ENCODE data around the gene PILRB. TPM values are rescaled to one million over a fixed set of nuclear protein-coding genes. Genes with fewer than 3 reads are reported as not detected.

The PILRB gene
- total RNA-seq, 1 donor from 2014 or later, result 40.1 TPM

DNA sequence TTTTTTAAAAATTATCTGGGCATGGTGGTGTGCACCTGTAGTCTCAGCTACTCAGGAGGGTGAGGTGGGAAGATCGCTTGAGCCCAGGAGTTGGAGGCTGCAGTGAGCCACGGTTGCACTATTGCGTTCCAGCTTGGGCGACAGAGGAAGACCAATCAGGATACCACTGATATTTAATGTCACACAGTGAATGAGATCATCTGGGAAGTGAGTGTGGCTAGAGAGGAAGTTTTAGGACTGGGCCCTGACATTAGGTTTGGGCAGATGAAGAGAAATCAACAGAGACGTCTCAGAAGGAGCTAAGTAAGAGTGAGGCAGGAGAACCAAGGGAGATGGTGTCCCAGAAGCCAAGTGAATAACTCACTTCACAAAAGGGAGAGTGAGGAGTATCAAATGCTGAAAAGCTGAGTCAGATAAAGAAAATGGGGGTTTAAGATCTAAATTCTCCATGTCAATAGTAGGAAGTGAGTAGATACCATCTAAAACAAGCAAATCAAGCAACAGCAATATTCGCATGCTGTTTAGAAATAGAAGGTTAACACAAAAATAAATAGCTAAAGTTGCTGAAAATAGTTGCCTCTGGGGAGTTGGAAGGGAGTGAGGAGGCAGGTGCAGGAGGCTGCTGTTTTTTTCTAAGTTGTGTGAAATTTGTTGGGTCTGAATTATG is 26.8 kb downstream of the PILRB start:
- peaks cover 2% of the 10 kb centered on the region for H3K27me3 Mint-ChIP-seq (ENCODE audit: unreplicated experiment)
- peaks cover 32% of the 10 kb centered on the region for H3K4me1 Mint-ChIP-seq (ENCODE audit: unreplicated experiment)
- no peak for DNase-seq (ENCODE audit: low spot score)
- TF ChIP-seq CTCF (IDR thresholded peaks at IDR 0.05; ENCODE audit: unreplicated experiment), result no peak
- peaks cover 9% of the 10 kb centered on the region for H3K36me3 Mint-ChIP-seq (ENCODE audit: low read depth, unreplicated experiment)
- H3K9me3 Mint-ChIP-seq (ENCODE audit: unreplicated experiment), result no peaks in the 10 kb centered on the region
- peak overlapping the region; percentile 55 for H3K27ac Mint-ChIP-seq (ENCODE audit: unreplicated experiment)
- H3K4me3 Mint-ChIP-seq (ENCODE audit: unreplicated experiment), result no peak overlapping the region

GRCh38 chr7:100386940-100387339 is 29.0 kb downstream of the PILRB start:
- no peak for DNase-seq (ENCODE audit: low spot score)
- H3K9me3 Mint-ChIP-seq (ENCODE audit: unreplicated experiment), result no peaks in the 10 kb centered on the region
- H3K27ac Mint-ChIP-seq (ENCODE audit: unreplicated experiment), result no peak overlapping the region
- no peak for TF ChIP-seq CTCF (IDR thresholded peaks at IDR 0.05; ENCODE audit: unreplicated experiment)
- peaks cover 9% of the 10 kb centered on the region for H3K36me3 Mint-ChIP-seq (ENCODE audit: low read depth, unreplicated experiment)
- H3K27me3 Mint-ChIP-seq (ENCODE audit: unreplicated experiment), result peaks cover 6% of the 10 kb centered on the region
- peaks cover 35% of the 10 kb centered on the region for H3K4me1 Mint-ChIP-seq (ENCODE audit: unreplicated experiment)
- no peak overlapping the region for H3K4me3 Mint-ChIP-seq (ENCODE audit: unreplicated experiment)

- no peaks in the 10 kb centered on the region for H3K9me3 Mint-ChIP-seq (ENCODE audit: unreplicated experiment)
- no peak overlapping the region for H3K4me3 Mint-ChIP-seq (ENCODE audit: unreplicated experiment)
- no peak for TF ChIP-seq CTCF (IDR thresholded peaks at IDR 0.05; ENCODE audit: unreplicated experiment)
- peaks cover 35% of the 10 kb centered on the region for H3K4me1 Mint-ChIP-seq (ENCODE audit: unreplicated experiment)
- peaks cover 6% of the 10 kb centered on the region for H3K36me3 Mint-ChIP-seq (ENCODE audit: low read depth, unreplicated experiment)
- peaks cover 6% of the 10 kb centered on the region for H3K27me3 Mint-ChIP-seq (ENCODE audit: unreplicated experiment)
- DNase-seq (ENCODE audit: low spot score), result no peak
- no peak overlapping the region for H3K27ac Mint-ChIP-seq (ENCODE audit: unreplicated experiment)
Observed at GRCh38 chr7:100387695-100388094, 29.8 kb downstream of the PILRB start.

DNA sequence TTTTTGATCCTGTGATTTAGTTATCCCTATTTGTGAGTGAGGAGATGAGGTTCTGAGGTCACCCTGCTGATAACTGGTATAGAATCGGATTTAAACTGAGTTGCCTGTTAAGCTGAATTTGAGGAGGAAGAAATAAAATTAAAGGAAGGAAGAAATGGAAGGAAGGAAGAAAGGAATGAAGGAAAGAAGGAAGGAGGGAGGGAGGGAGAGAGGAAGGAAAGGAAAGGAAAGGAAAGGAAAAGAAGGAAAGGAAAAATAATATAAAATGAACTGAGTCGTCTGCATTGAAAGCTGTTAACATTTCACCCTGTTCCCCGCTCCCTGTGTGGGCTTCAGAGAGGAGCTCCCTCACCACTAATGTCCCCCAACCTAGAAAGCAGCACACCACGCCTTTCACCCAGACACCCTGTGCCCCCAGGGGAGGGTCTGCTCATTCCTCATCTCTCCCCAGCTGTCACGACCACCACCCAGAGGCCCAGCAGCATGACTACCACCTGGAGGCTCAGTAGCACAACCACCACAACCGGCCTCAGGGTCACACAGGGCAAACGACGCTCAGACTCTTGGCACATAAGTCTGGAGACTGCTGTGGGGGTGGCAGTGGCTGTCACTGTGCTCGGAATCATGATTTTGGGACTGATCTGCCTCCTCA is 31.6 kb downstream of the PILRB start:
- peak overlapping the region; percentile 19 for H3K27ac Mint-ChIP-seq (ENCODE audit: unreplicated experiment)
- no peaks in the 10 kb centered on the region for H3K9me3 Mint-ChIP-seq (ENCODE audit: unreplicated experiment)
- DNase-seq (ENCODE audit: low spot score), result no peak
- H3K36me3 Mint-ChIP-seq (ENCODE audit: low read depth, unreplicated experiment), result no peaks in the 10 kb centered on the region
- H3K27me3 Mint-ChIP-seq (ENCODE audit: unreplicated experiment), result peaks cover 6% of the 10 kb centered on the region
- H3K4me1 Mint-ChIP-seq (ENCODE audit: unreplicated experiment), result peaks cover 27% of the 10 kb centered on the region
- H3K4me3 Mint-ChIP-seq (ENCODE audit: unreplicated experiment), result no peak overlapping the region
- no peak for TF ChIP-seq CTCF (IDR thresholded peaks at IDR 0.05; ENCODE audit: unreplicated experiment)
